Spinal cord (tissue), 10 donors: ENCODE data around the gene CFAP97D1. TPM values are rescaled to one million over a fixed set of nuclear protein-coding genes. Genes with fewer than 3 reads are reported as not detected.

Experiments used
- DNase-seq, 6 donors: peaks; one replicate each; pipeline versions ENCODE4 v3.0.0 to v3.0.0-alpha.2; 2013 to 2015; ENCODE audit warnings: low spot score in 6 of 6, low read depth in 4 of 6
- H3K27ac ChIP-seq: one replicate; pipeline ENCODE4 v1.5.1; 2013; ENCODE audit warnings: low read depth, low read length, control low read depth
- H3K27me3 ChIP-seq: one replicate; pipeline ENCODE4 v1.6.1; 2013; ENCODE audit warnings: low read length; ENCODE audit not compliant: control insufficient read depth, insufficient read depth
- H3K36me3 ChIP-seq: one replicate; pipeline ENCODE4 v1.6.1; 2013; ENCODE audit warnings: low read length; ENCODE audit not compliant: control insufficient read depth, insufficient read depth
- H3K4me1 ChIP-seq: one replicate; pipeline ENCODE4 v1.6.1; 2013; ENCODE audit warnings: low read length; ENCODE audit not compliant: control insufficient read depth, insufficient read depth
- H3K4me3 ChIP-seq: one replicate; pipeline ENCODE4 v1.5.1; 2013; ENCODE audit warnings: low read depth, low read length, control low read depth
- H3K9me3 ChIP-seq: one replicate; pipeline ENCODE4 v1.6.1; 2013; ENCODE audit warnings: low read length; ENCODE audit not compliant: control insufficient read depth, insufficient read depth
- WGBS: methylation state at CpG from one replicate; pipeline ENCODE4 v1.1.5; 2013; ENCODE audit warnings: missing lambda C conversion rate; ENCODE audit not compliant: insufficient coverage; 5-methylcytosine and 5-hydroxymethylcytosine counted together
- long read RNA-seq, 4 donors: transcript quantifications; one replicate each; lab custom pipeline, GENCODE V29; 2026
- polyA plus RNA-seq, 2 donors: library from polyadenylated mRNA; unstranded; fragments of 120-200 nt; gene quantifications; one replicate each; pipeline ENCODE4 v1.2.1, GENCODE V29; 2013; ENCODE audit not compliant: insufficient read length in 2 of 2
- total RNA-seq, 2 donors: library from RNA; depleted of rRNA in 1 of 2; stranded (reverse); fragments of 120-200 nt in 1 of 2; fragments of >200 nt in 1 of 2; gene quantifications; one replicate each; pipeline versions ENCODE4 v1.2.3 to v1.2.4, GENCODE V29; 2013 to 2014
- donor health status: healthy.

The CFAP97D1 gene
- total RNA-seq, result under 1 TPM in 1 of 2 donors, not detected in 1; 0.10 TPM
- polyA plus RNA-seq, result under 1 TPM; 0.12 to 0.16 TPM
- long read RNA-seq, donor 1, result 0 reads
- long read RNA-seq, donor 2, result 0 reads
- long read RNA-seq, donor 3, result 0 reads
- long read RNA-seq, donor 4, result 0 reads

- Histone ChIP-seq H3K4me1 (peaks cover 27% of the 10 kb centered on the region), H3K4me3 (peak within 1 kb of the TSS; percentile 77), H3K36me3 (peaks cover 8% of the 10 kb centered on the region), H3K27me3 (no peaks in the 10 kb centered on the region), H3K9me3 (no peaks in the 10 kb centered on the region), H3K27ac (peak within 1 kb of the TSS; percentile 63)
- DNase-seq, result no peak
- 62% methylated on average over 6 of the region's 7 CpGs for WGBS
Observed at GRCh38 chr17:43780135-43780534, at the start of gene CFAP97D1. Gene CFAP97D1 (plus strand): TSS chr17:43780435. CDS start chr17:43780463, 28 bp downstream.

GRCh38 chr17:43732958-43733357 lies 47.3 kb upstream of the CFAP97D1 start:
- Histone ChIP-seq H3K9me3 (no peaks in the 10 kb centered on the region), H3K4me1 (no peaks in the 10 kb centered on the region), H3K4me3 (no peak overlapping the region), H3K27ac (no peak overlapping the region), H3K27me3 (no peaks in the 10 kb centered on the region), H3K36me3 (no peaks in the 10 kb centered on the region)
- WGBS, result 100% methylated on average over 2 of the region's 2 CpGs
- DNase-seq, result no peak

- H3K27me3 ChIP-seq, result no peaks in the 10 kb centered on the region
- 100% methylated on average over 1 of the region's 1 CpG for WGBS
- no peaks in the 10 kb centered on the region for H3K4me1 ChIP-seq
- no peak for DNase-seq
- no peak overlapping the region for H3K4me3 ChIP-seq
- H3K36me3 ChIP-seq, result no peaks in the 10 kb centered on the region
- no peaks in the 10 kb centered on the region for H3K9me3 ChIP-seq
- H3K27ac ChIP-seq, result no peak overlapping the region
Observed at GRCh38 chr17:43733956-43734355, 46.3 kb upstream of the CFAP97D1 start.

GRCh38 chr17:43734376-43734775 lies 45.9 kb upstream of the CFAP97D1 start:
- Histone ChIP-seq H3K27me3 (no peaks in the 10 kb centered on the region), H3K4me3 (no peak overlapping the region), H3K27ac (no peak overlapping the region), H3K36me3 (no peaks in the 10 kb centered on the region), H3K4me1 (no peaks in the 10 kb centered on the region), H3K9me3 (no peaks in the 10 kb centered on the region)
- DNase-seq, result no peak
- WGBS, result 59% methylated on average over 3 of the region's 5 CpGs

- no peak for DNase-seq
- 94% methylated on average over 2 of the region's 2 CpGs for WGBS
- Histone ChIP-seq H3K4me1 (no peaks in the 10 kb centered on the region), H3K9me3 (no peaks in the 10 kb centered on the region), H3K27me3 (no peaks in the 10 kb centered on the region), H3K36me3 (no peaks in the 10 kb centered on the region), H3K4me3 (no peak overlapping the region), H3K27ac (no peak overlapping the region)
Observed at GRCh38 chr17:43736389-43736788, 43.8 kb upstream of the CFAP97D1 start.

- no peak overlapping the region for H3K27ac ChIP-seq
- DNase-seq, result no peak
- 85% methylated on average over 2 of the region's 2 CpGs for WGBS
- H3K27me3 ChIP-seq, result no peaks in the 10 kb centered on the region
- no peaks in the 10 kb centered on the region for H3K9me3 ChIP-seq
- H3K4me3 ChIP-seq, result no peak overlapping the region
- no peaks in the 10 kb centered on the region for H3K36me3 ChIP-seq
- no peaks in the 10 kb centered on the region for H3K4me1 ChIP-seq
Observed at GRCh38 chr17:43737722-43738121, 42.5 kb upstream of the CFAP97D1 start.

GRCh38 chr17:43740541-43740940 lies 39.7 kb upstream of the CFAP97D1 start:
- H3K9me3 ChIP-seq, result no peaks in the 10 kb centered on the region

GRCh38 chr17:43741636-43742035 lies 38.6 kb upstream of the CFAP97D1 start:
- 95% methylated on average over 5 of the region's 5 CpGs for WGBS
- Histone ChIP-seq H3K4me3 (no peak overlapping the region), H3K9me3 (no peaks in the 10 kb centered on the region), H3K27ac (no peak overlapping the region), H3K27me3 (peaks cover 2% of the 10 kb centered on the region), H3K4me1 (peaks cover 13% of the 10 kb centered on the region), H3K36me3 (no peaks in the 10 kb centered on the region)
- DNase-seq, result no peak

More at GRCh38 chr17:43740541-43740940, 39.7 kb upstream of the CFAP97D1 start:
- Histone ChIP-seq H3K4me3 (no peak overlapping the region), H3K27me3 (no peaks in the 10 kb centered on the region), H3K36me3 (no peaks in the 10 kb centered on the region), H3K4me1 (peaks cover 7% of the 10 kb centered on the region), H3K27ac (no peak overlapping the region)
- DNase-seq, result no peak
- WGBS, result 54% methylated on average over 3 of the region's 4 CpGs

- Histone ChIP-seq H3K4me3 (no peak overlapping the region), H3K36me3 (no peaks in the 10 kb centered on the region), H3K27me3 (peaks cover 2% of the 10 kb centered on the region), H3K4me1 (peaks cover 13% of the 10 kb centered on the region), H3K27ac (no peak overlapping the region), H3K9me3 (no peaks in the 10 kb centered on the region)
- DNase-seq, result peak in 2 of 6 donors; percentile 18 to 88
- WGBS, result 0% methylated on average over 2 of the region's 6 CpGs
Observed at GRCh38 chr17:43745541-43745940, 34.7 kb upstream of the CFAP97D1 start.

GRCh38 chr17:43750153-43750552 lies 30.1 kb upstream of the CFAP97D1 start:
- no peak for DNase-seq
- H3K4me3 ChIP-seq, result no peak overlapping the region
- peaks cover 8% of the 10 kb centered on the region for H3K27me3 ChIP-seq
- H3K36me3 ChIP-seq, result no peaks in the 10 kb centered on the region
- no peaks in the 10 kb centered on the region for H3K9me3 ChIP-seq
- WGBS, result 75% methylated on average over 3 of the region's 5 CpGs
- peaks cover 14% of the 10 kb centered on the region for H3K4me1 ChIP-seq
- no peak overlapping the region for H3K27ac ChIP-seq
